Mucosa of descending colon (tissue), 3 donors: Measurements from ENCODE around the gene ACSS1. TPM values are rescaled to one million over a fixed set of nuclear protein-coding genes. Genes with fewer than 3 reads are reported as not detected.

Experiments used
- ATAC-seq: fragments of 200-7000 bp; cut with Tn5 transposase; one replicate; pipeline ENCODE4 v1.9.1; 2020; ENCODE audit warnings: mild to moderate bottlenecking, moderate library complexity
- DNase-seq, 3 donors: peaks; one replicate each; pipeline ENCODE4 v3.0.0-alpha.2; 2020
- H3K36me3 ChIP-seq: fragments of 200-600 bp; one replicate; pipeline ENCODE4 v1.8.0; 2021; ENCODE audit warnings: low read depth, mild to moderate bottlenecking
- H3K4me1 ChIP-seq: fragments of 200-600 bp; one replicate; pipeline ENCODE4 v1.8.0; 2021; ENCODE audit warnings: low read depth, mild to moderate bottlenecking
- H3K4me3 ChIP-seq: fragments of 200-600 bp; one replicate; pipeline ENCODE4 v1.8.0; 2021; ENCODE audit warnings: mild to moderate bottlenecking
- H3K9me3 ChIP-seq: fragments of 200-600 bp; one replicate; pipeline ENCODE4 v1.8.0; 2021; ENCODE audit warnings: mild to moderate bottlenecking
- intact Hi-C, 2 donors: fragments of 100-400 bp; cut with DNase I in 1 of 2; cut with micrococcal nuclease in 1 of 2; formaldehyde crosslinking; loops; one replicate each; pipeline versions ENCODE4 v1.11.0 to v1.11.1; 2022; cut with DNase I, micrococcal nuclease
- total RNA-seq, 3 donors: library from RNA; stranded (reverse); fragmentation: NEBNext Ultra II Directional in 2 of 3; extraction: Animal tissue kit (Norgen Biotek cat#: 25700) in 2 of 3; gene quantifications; one replicate each; pipeline versions ENCODE4 v1.2.1 to v1.2.4, GENCODE V29; 2021 to 2023
- TF ChIP-seq, protein P1 (sequence below): fragments of 200-600 bp; IDR thresholded peaks from one replicate; pipeline ENCODE4 v1.8.0; 2022; ENCODE audit warnings: antibody characterized with exemption, mild to moderate bottlenecking
- donor health status: DM: no; HTN: no; CAD: no; lungs with moderate emphysema.
- donor health status: DM: no; HTN: no; CAD: no.
- donor health status: DM: no; HTN: yes; CAD: no.

Gene ACSS1
- total RNA-seq, 3 donors from 2014 or later, result 29.8 to 37.9 (median 36.9) TPM

DNA sequence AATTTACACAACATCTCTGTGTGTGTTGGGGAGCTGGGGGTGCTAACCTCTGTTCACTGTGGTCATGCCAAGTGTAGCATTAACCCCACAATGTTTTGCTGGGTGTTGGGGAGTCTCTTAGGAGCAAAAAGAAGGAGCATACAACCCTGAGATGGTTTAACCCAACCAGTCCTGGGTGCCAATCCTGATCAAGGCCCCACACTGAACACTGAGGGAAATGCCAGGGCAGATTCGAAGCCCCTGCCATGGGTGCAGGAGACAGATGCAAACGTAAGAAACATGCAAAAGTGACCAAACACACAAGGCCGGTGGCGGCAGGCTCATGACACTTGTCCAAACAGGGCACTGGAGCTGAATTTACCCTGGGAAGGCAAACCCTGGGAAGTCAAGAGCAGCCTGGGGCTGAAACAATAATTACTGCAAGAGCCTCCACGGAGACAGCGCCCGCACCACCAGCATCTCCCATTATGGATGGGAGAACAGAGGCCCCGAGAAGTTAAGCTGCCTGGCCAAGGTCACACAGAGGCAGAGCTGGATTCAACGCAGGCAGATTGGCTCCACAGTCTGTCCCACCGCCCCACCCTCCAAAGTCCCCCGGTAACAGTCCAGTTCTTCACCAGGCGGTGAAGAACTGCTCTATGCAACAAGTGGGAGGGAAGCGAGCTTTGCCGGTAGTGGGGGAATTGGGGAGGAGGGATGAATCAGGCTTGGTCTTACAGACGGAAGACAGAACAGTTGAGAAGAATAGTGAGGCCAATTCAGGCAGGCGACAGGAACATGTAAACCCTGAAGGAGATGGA, 8.5 kb downstream of the ACSS1 start:
- TF ChIP-seq, protein P1, sequence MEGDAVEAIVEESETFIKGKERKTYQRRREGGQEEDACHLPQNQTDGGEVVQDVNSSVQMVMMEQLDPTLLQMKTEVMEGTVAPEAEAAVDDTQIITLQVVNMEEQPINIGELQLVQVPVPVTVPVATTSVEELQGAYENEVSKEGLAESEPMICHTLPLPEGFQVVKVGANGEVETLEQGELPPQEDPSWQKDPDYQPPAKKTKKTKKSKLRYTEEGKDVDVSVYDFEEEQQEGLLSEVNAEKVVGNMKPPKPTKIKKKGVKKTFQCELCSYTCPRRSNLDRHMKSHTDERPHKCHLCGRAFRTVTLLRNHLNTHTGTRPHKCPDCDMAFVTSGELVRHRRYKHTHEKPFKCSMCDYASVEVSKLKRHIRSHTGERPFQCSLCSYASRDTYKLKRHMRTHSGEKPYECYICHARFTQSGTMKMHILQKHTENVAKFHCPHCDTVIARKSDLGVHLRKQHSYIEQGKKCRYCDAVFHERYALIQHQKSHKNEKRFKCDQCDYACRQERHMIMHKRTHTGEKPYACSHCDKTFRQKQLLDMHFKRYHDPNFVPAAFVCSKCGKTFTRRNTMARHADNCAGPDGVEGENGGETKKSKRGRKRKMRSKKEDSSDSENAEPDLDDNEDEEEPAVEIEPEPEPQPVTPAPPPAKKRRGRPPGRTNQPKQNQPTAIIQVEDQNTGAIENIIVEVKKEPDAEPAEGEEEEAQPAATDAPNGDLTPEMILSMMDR, result no peak
- Histone ChIP-seq H3K9me3 (no peaks in the 10 kb centered on the region), H3K4me3 (no peak overlapping the region), H3K4me1 (peaks cover 19% of the 10 kb centered on the region), H3K36me3 (no peaks in the 10 kb centered on the region)
- intact Hi-C loops, result no loop called here
- ATAC-seq (no peak), DNase-seq (peak in 2 of 3 donors; percentile 1 to 21)

- ATAC-seq (no peak), DNase-seq (peak in 1 of 3 donors; percentile 12)
- TF ChIP-seq, protein P1, result no peak
- Histone ChIP-seq H3K9me3 (no peaks in the 10 kb centered on the region), H3K4me1 (peaks cover 10% of the 10 kb centered on the region), H3K4me3 (no peak overlapping the region), H3K36me3 (no peaks in the 10 kb centered on the region)
- intact Hi-C loops, result no loop called here
These were observed 9.4 kb downstream of the ACSS1 start for GRCh38 chr20:25048519-25048952.

DNA sequence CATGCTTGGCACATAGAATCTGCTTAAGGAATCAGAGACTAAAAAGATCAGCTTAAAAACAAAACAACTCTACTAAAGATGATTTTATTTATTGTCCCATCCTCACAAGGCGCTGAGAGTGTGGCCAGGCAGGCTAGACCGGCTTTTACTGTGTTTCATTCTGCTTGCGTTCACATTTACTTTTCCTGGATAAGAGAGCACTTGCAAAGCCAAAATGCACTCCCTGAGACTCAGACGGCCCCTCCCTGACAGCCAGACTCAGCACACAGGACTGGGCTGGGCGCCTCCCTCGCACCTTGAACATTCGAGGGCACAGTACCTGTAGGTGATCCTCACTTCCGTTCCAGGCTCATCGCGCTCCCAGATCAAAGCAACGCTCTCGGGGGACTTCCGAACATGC, 10.2 kb downstream of the ACSS1 start:
- peak in 1 of 3 donors; percentile 23 for DNase-seq
- ATAC-seq, result no peak
- H3K36me3 ChIP-seq, result no peaks in the 10 kb centered on the region
- intact Hi-C loops, result no loop called here
- H3K4me3 ChIP-seq, result no peak overlapping the region
- TF ChIP-seq, protein P1, result no peak
- no peaks in the 10 kb centered on the region for H3K9me3 ChIP-seq
- peaks cover 10% of the 10 kb centered on the region for H3K4me1 ChIP-seq

GRCh38 chr20:25046736-25047666, 10.9 kb downstream of the ACSS1 start:
- no peak for ATAC-seq
- no peaks in the 10 kb centered on the region for H3K9me3 ChIP-seq
- no peaks in the 10 kb centered on the region for H3K36me3 ChIP-seq
- TF ChIP-seq, protein P1, result no peak
- H3K4me1 ChIP-seq, result peaks cover 11% of the 10 kb centered on the region
- intact Hi-C loops, result no loop called here
- peak in 1 of 3 donors; percentile 19 for DNase-seq
- H3K4me3 ChIP-seq, result no peak overlapping the region

DNA sequence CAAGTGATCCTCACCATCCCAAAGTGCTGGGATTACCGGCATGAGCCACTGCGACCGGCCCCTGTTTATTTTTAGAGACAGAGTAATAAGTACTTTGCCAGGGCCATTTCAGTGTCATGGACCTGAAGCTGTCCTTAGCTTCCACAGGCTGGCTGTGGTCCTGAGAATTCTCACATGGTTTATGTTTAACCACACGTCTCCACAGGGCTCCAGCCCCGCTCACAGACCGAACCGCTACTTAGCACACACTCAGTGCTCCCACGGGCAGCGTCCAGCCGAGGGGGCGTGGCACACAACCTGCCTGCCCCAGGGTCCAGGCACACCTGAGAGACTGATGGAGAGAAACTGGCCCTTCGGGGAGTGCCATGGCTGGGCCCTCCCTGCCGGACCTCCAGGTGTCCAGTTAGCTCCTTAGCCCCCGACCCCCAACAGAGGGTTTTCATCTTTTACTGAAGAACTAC, 11.7 kb downstream of the ACSS1 start:
- Histone ChIP-seq H3K9me3 (no peaks in the 10 kb centered on the region), H3K4me3 (no peak overlapping the region), H3K4me1 (peaks cover 13% of the 10 kb centered on the region), H3K36me3 (no peaks in the 10 kb centered on the region)
- ATAC-seq (no peak), DNase-seq (peak in 1 of 3 donors; percentile 18)
- intact Hi-C loops, result no loop called here
- TF ChIP-seq, protein P1, result no peak
